Mammary epithelial cell (primary cell): ENCODE measurements around the gene ZNF85.
"Not testable (repeated sequence)": the region's sequence is repeated elsewhere in the genome, so short reads cannot be mapped to it uniquely, and the experiment has no call there.

Experiments used
- EZH2 ChIP-seq: IDR thresholded peaks from 2 replicates; pipeline ENCODE4 v1.6.1; 2012; ENCODE audit warnings: low read length, inconsistent platforms, borderline replicate concordance
- TF ChIP-seq, protein P1 (sequence below), 2 donors: IDR thresholded peaks in 1 of 2; conservative IDR thresholded peaks in 1 of 2; 2 replicates each; pipeline ENCODE4 v1.5.1; 2011 to 2012; ENCODE audit warnings: inconsistent platforms in 2 of 2, low read length in 2 of 2, mild to moderate bottlenecking in 2 of 2, control low read depth in 1 of 2, low read depth in 1 of 2; ENCODE audit not compliant: insufficient read depth in 1 of 2; ENCODE audit errors: extremely low read depth in 1 of 2

GRCh38 chr19:20952561-20953095 is 29.6 kb downstream of the ZNF85 start:
- TF ChIP-seq, protein P1, sequence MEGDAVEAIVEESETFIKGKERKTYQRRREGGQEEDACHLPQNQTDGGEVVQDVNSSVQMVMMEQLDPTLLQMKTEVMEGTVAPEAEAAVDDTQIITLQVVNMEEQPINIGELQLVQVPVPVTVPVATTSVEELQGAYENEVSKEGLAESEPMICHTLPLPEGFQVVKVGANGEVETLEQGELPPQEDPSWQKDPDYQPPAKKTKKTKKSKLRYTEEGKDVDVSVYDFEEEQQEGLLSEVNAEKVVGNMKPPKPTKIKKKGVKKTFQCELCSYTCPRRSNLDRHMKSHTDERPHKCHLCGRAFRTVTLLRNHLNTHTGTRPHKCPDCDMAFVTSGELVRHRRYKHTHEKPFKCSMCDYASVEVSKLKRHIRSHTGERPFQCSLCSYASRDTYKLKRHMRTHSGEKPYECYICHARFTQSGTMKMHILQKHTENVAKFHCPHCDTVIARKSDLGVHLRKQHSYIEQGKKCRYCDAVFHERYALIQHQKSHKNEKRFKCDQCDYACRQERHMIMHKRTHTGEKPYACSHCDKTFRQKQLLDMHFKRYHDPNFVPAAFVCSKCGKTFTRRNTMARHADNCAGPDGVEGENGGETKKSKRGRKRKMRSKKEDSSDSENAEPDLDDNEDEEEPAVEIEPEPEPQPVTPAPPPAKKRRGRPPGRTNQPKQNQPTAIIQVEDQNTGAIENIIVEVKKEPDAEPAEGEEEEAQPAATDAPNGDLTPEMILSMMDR (conservative IDR thresholded peaks at IDR 0.05 in 1 of 2, IDR thresholded peaks at IDR 0.05 in 1 of 2; ENCODE audit: extremely low read depth in 1 of 2, insufficient read depth in 1 of 2, low read depth in 1 of 2, low read length in 2 of 2), result not testable (repeated sequence)
- not testable (repeated sequence) for TF ChIP-seq EZH2
